ENCODE results near the gene ZNF428.

- TF ChIP-seq CTCF (IDR thresholded peaks at IDR 0.05; ENCODE audit: poor library complexity), result no peak
- TF ChIP-seq EZH2 (IDR thresholded peaks at IDR 0.05; ENCODE audit: borderline replicate concordance), result no peak
Observed at GRCh38 chr19:43638214-43638994, 19.0 kb upstream of the ZNF428 start.
